K562 (cell line): ENCODE results near the gene KRTAP29-1. TPM values are rescaled to one million over a fixed set of nuclear protein-coding genes. Genes with fewer than 3 reads are reported as not detected.

Experiments used
- ATAC-seq: fragments of 200-7000 bp; cut with Tn5 transposase; 3 replicates; pipeline ENCODE4 v1.9.1; 2020; ENCODE audit warnings: moderate library complexity
- BruUV-seq: library from RNA; stranded (reverse); fragments of 400-500 nt; replicated peaks from 2 replicates; lab custom pipeline; 2021; lab: Mats Ljungman, UMichigan
- CTCF ChIA-PET: fragments of 300-600 bp; formaldehyde crosslinking; extraction: SDS; loops from one replicate; lab custom pipeline; 2021; ENCODE audit warnings: low intra/inter-chr PET ratio; lab: Yijun Ruan, JAX
- POLR2A ChIA-PET: fragments of 300-600, 350-650 bp; sonication (Branson Sonifier 250); formaldehyde crosslinking; extraction: SDS; loops from one replicate; lab custom pipeline; 2021; ENCODE audit warnings: antibody characterized with exemption, inconsistent platforms; lab: Yijun Ruan, JAX
- DNase-seq, 4 experiments: peaks; one replicate each; pipeline versions ENCODE4 v3.0.0 to v3.0.0-alpha.2; 2011 to 2018; ENCODE audit warnings: low spot score in 3 of 4, mixed read lengths in 3 of 4; ENCODE audit errors: extremely low read depth in 1 of 4
- FAIRE-seq: peaks from 2 replicates; lab custom pipeline; 2011; peaks lifted over from hg19 to GRCh38; lab: Jason Lieb, UNC
- H2AFZ ChIP-seq: 2 replicates; pipeline ENCODE4 v1.6.0; 2011; ENCODE audit warnings: low read depth, low read length, control low read depth, inconsistent platforms
- H3K27ac ChIP-seq: fragments of 200-600 bp; 3 replicates; pipeline ENCODE4 v1.8.0; 2011; ENCODE audit warnings: low read depth, mild to moderate bottlenecking, control low read depth, inconsistent platforms, low read length, moderate library complexity, mixed read lengths; ENCODE audit errors: extremely low read depth
- H3K27me3 ChIP-seq, 2 experiments: fragments of 300-600 bp in 1 of 2; 2 replicates in 1 of 2; 3 replicates in 1 of 2; pipeline versions ENCODE4 v1.6.0 to v1.8.0; 2011; ENCODE audit warnings: inconsistent platforms in 2 of 2, low read length in 2 of 2, mild to moderate bottlenecking in 1 of 2, mixed read lengths in 1 of 2, moderate library complexity in 1 of 2; ENCODE audit not compliant: control insufficient read depth in 2 of 2, insufficient read depth in 2 of 2
- H3K36me3 ChIP-seq: fragments of 300-600 bp; 3 replicates; pipeline ENCODE4 v1.8.0; 2011; ENCODE audit warnings: mild to moderate bottlenecking, low read length, inconsistent platforms; ENCODE audit not compliant: control insufficient read depth, insufficient read depth
- H3K4me1 ChIP-seq, 2 experiments: fragments of 200-600 bp in 1 of 2; replicated peaks in 1 of 2; 2 replicates in 1 of 2; 3 replicates in 1 of 2; pipeline versions ENCODE4 v1.5.1 to v1.8.0; 2011; ENCODE audit warnings: inconsistent platforms in 2 of 2, low read length in 2 of 2, mild to moderate bottlenecking in 1 of 2, mixed read lengths in 1 of 2, moderate library complexity in 1 of 2; ENCODE audit not compliant: control insufficient read depth in 2 of 2, insufficient read depth in 2 of 2
- H3K4me2 ChIP-seq: 2 replicates; pipeline ENCODE4 v1.6.1; 2011; ENCODE audit warnings: low read length, control low read depth, inconsistent platforms, mixed read lengths; ENCODE audit not compliant: insufficient read depth
- H3K4me3 ChIP-seq: fragments of 200-600 bp; sonication (generic), shearing (Covaris generic); 2 replicates; pipeline ENCODE4 v1.5.1; 2016; ENCODE audit warnings: control low read depth, inconsistent platforms
- H3K79me2 ChIP-seq: fragments of 200-600 bp; 3 replicates; pipeline ENCODE4 v1.8.0; 2011; ENCODE audit warnings: low read length, inconsistent platforms; ENCODE audit not compliant: control insufficient read depth, insufficient read depth
- H3K9ac ChIP-seq, 2 experiments: 2 replicates each; pipeline versions ENCODE4 v1.6.0 to v1.6.1; 2011; ENCODE audit warnings: low read depth in 2 of 2, low read length in 2 of 2, control low read depth in 1 of 2, inconsistent platforms in 1 of 2, mild to moderate bottlenecking in 1 of 2, mixed read lengths in 1 of 2; ENCODE audit not compliant: insufficient read depth in 1 of 2
- H3K9me1 ChIP-seq: one replicate; pipeline ENCODE4 v1.6.0; 2011; ENCODE audit warnings: inconsistent platforms, mild to moderate bottlenecking, low read length, moderate library complexity; ENCODE audit not compliant: control insufficient read depth, insufficient read depth
- H3K9me3 ChIP-seq: replicated peaks from 2 replicates; pipeline ENCODE4 v1.5.1; 2011; ENCODE audit warnings: low read depth, low read length, inconsistent platforms; ENCODE audit not compliant: control insufficient read depth, insufficient read depth
- H4K20me1 ChIP-seq: replicated peaks from 2 replicates; pipeline ENCODE4 v1.6.1; 2011; ENCODE audit warnings: low read length, inconsistent platforms, mixed read lengths; ENCODE audit not compliant: control insufficient read depth, insufficient read depth
- ATF7 ChIP-seq: fragments of 450-650 bp; IDR thresholded peaks from 2 replicates; pipeline ENCODE4 v1.7.1; 2014; ENCODE audit warnings: mild to moderate bottlenecking, moderate library complexity
- BCOR ChIP-seq: fragments of 450-650 bp; IDR thresholded peaks from 2 replicates; pipeline ENCODE4 v1.6.1; 2016
- ELF2 ChIP-seq: fragments of 250-450 bp; sonication (Bioruptor Pico); IDR thresholded peaks from 2 replicates; pipeline ENCODE4 v1.5.0; 2021; ENCODE audit warnings: mild to moderate bottlenecking
- ETV6 ChIP-seq, 3 experiments: fragments of 150-350 bp in 1 of 3; sonication (generic) in 1 of 3; formaldehyde crosslinking in 1 of 3; IDR thresholded peaks; 2 replicates each; pipeline versions ENCODE4 v1.6.1 to v1.8.0; 2014 to 2022; ENCODE audit warnings: borderline replicate concordance in 2 of 3, low read depth in 2 of 3, antibody characterized with exemption in 1 of 3, low read length in 1 of 3, mild to moderate bottlenecking in 1 of 3, missing genetic modification reagents in 1 of 3
- FOS ChIP-seq: IDR thresholded peaks from 3 replicates; pipeline ENCODE4 v1.6.1; 2011; ENCODE audit not compliant: insufficient read length; ENCODE audit errors: extremely low read depth
- MTA2 ChIP-seq: fragments of 450-650 bp; IDR thresholded peaks from 2 replicates; pipeline ENCODE4 v1.6.1; 2016; ENCODE audit warnings: low read depth
- PTBP1 ChIP-seq: fragments of 200-400 bp; formaldehyde crosslinking; IDR thresholded peaks from 2 replicates; pipeline ENCODE4 v1.6.1; 2017; ENCODE audit warnings: low read depth, low read length
- SREBF2 ChIP-seq: sonication (generic); formaldehyde crosslinking; IDR thresholded peaks from 2 replicates; pipeline ENCODE4 v1.4.0; 2020; ENCODE audit warnings: mild to moderate bottlenecking, missing genetic modification reagents
- SRSF1 ChIP-seq: fragments of 200-400 bp; formaldehyde crosslinking; IDR thresholded peaks from 2 replicates; pipeline ENCODE4 v1.6.1; 2017; ENCODE audit warnings: mild to moderate bottlenecking, low read depth, low read length, moderate library complexity
- STAT5A ChIP-seq: IDR thresholded peaks from 2 replicates; pipeline ENCODE4 v1.6.1; 2012; ENCODE audit warnings: low read length, inconsistent platforms, borderline replicate concordance
- ZBTB8A ChIP-seq: fragments of 450-650 bp; IDR thresholded peaks from 2 replicates; pipeline ENCODE4 v1.6.1; 2018; ENCODE audit warnings: mild to moderate bottlenecking, moderate library complexity; ENCODE audit not compliant: partially characterized antibody
- ZNF316 ChIP-seq: fragments of 450-650 bp; IDR thresholded peaks from 2 replicates; pipeline ENCODE4 v1.6.1; 2016
- ZNF707 ChIP-seq: fragments of 250-450 bp; sonication (Bioruptor Pico); conservative IDR thresholded peaks from 2 replicates; pipeline ENCODE4 v1.8.0; 2022; ENCODE audit warnings: inconsistent platforms, mild to moderate bottlenecking, moderate library complexity
- ZNF778 ChIP-seq: fragments of 450-650 bp; formaldehyde crosslinking; IDR thresholded peaks from 2 replicates; pipeline ENCODE4 v1.4.0; 2020; ENCODE audit warnings: mild to moderate bottlenecking, moderate library complexity
- ZNF780A ChIP-seq: fragments of 250-450 bp; sonication (Bioruptor Pico); IDR thresholded peaks from 2 replicates; pipeline ENCODE4 v1.5.0; 2021; ENCODE audit warnings: mild to moderate bottlenecking
- ZNF785 ChIP-seq: fragments of 250-450 bp; sonication (Bioruptor Pico); IDR thresholded peaks from 2 replicates; pipeline ENCODE4 v1.4.0; 2020; ENCODE audit warnings: mild to moderate bottlenecking
- WGBS: fragments of 100-300 bp; shearing (Covaris generic); methylation state at CpG from one replicate; pipeline ENCODE4 v1.1.6; 2016; ENCODE audit warnings: low coverage, mixed read lengths; ENCODE audit not compliant: insufficient coverage; ENCODE audit errors: missing lambda C conversion rate; 5-methylcytosine and 5-hydroxymethylcytosine counted together
- in situ Hi-C: fragments of 300-500 bp; cut with MboI; formaldehyde crosslinking; loops from 4 replicates; pipeline ENCODE4 v1.15.0; 2018; ENCODE audit warnings: inconsistent platforms, mixed read lengths
- intact Hi-C: fragments of 100-400 bp; cut with micrococcal nuclease; formaldehyde crosslinking; loops from 2 replicates; pipeline ENCODE4 v1.14.2; 2022
- polyA plus RNA-seq, 8 experiments: library from polyadenylated mRNA; depleted of rRNA in 4 of 8; stranded (reverse) in 5 of 8; unstranded in 3 of 8; fragments of >200 nt; fragmentation: Nextera tagmentation in 2 of 8; fragmentation: Illumina TruSeq in 1 of 8; extraction: Ambion mirVana in 2 of 8; extraction: Trizol in 1 of 8; gene quantifications; 2 replicates each; pipeline versions ENCODE4 v1.2.1 to v1.2.3, GENCODE V29; 2011 to 2014; ENCODE audit warnings: inconsistent platforms in 1 of 8, missing spikeins in 1 of 8
- total RNA-seq, 7 experiments: library from RNA; depleted of rRNA in 6 of 7; stranded (reverse); fragments of >200 nt in 6 of 7; fragmentation: Illumina TruSeq in 2 of 7; extraction: Trizol in 2 of 7; gene quantifications; 2 replicates each; pipeline versions ENCODE4 v1.2.1 to v1.2.3, GENCODE V29; 2011 to 2021; ENCODE audit warnings: low replicate concordance in 1 of 7
- TF ChIP-seq, protein P1 (sequence below): sonication (generic); formaldehyde crosslinking; IDR thresholded peaks from 2 replicates; pipeline ENCODE4 v1.9.0; 2022; ENCODE audit warnings: mild to moderate bottlenecking, missing genetic modification reagents
- TF ChIP-seq, protein P2 (sequence below): sonication (generic); formaldehyde crosslinking; IDR thresholded peaks from 2 replicates; pipeline ENCODE4 v1.8.1; 2023; ENCODE audit warnings: mild to moderate bottlenecking, missing genetic modification reagents, moderate library complexity

KRTAP29-1 gene
- total and polyA plus RNA-seq, 9 of the 15 experiments (the other 6 are each of a cell fraction or from before 2014, with no cell fraction given), result not detected

DNA sequence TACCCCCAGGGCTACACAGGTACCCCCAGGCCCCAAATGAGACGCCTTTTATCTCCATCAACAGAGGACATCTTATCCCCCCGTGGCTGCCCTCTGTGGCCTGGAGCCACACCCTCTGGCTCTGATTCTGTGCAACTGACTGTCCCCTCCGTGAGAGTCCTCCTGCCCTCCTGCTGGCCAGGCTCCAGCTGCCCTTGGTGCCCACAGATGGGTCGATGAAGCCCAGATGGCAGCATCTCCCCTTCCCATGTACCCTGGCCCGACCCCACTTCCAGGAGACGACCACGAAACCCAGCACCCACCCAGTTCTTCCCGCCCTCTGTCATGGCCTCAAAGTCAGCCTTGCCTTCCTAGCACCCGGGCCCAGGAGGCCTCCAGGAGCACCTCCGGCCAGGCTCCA is 22.5 kb upstream of the KRTAP29-1 start:
- FAIRE-seq (no peak), ATAC-seq (no peak), DNase-seq (no peak)
- 0% methylated on average over 9 of the region's 10 CpGs for WGBS
- Histone ChIP-seq H3K27ac (no peak overlapping the region), H3K36me3 (no peaks in the 10 kb centered on the region), H3K9me1 (no peaks in the 10 kb centered on the region), H3K79me2 (no peaks in the 10 kb centered on the region), H3K9me3 (no peaks in the 10 kb centered on the region), H3K4me1 (no peaks in the 10 kb centered on the region), H4K20me1 (no peaks in the 10 kb centered on the region; the same call in 1 of the 2 replicates), H3K4me3 (no peak overlapping the region), H3K27me3 (no peaks in the 10 kb centered on the region; a peak in 1 of 5 replicates), H3K9ac (no peak overlapping the region), H2AFZ (no peak overlapping the region), H3K4me2 (no peak overlapping the region)
- intact Hi-C loops, result loop anchor here (5.0 kb wide), 1 partner anchor 418 kb away; no protein-coding TSS in a partner anchor
- in situ Hi-C loops, result no loop called here
- no TSS peak for BruUV-seq
- no peak for TF ChIP-seq SREBF2 (CRISPR knock-in tag)
- TF ChIP-seq BCOR, result no peak
- no peak for TF ChIP-seq ZNF316
- TF ChIP-seq ELF2 (CRISPR knock-in tag), result no peak
- no peak for TF ChIP-seq ZNF778
- TF ChIP-seq PTBP1, result no peak
- TF ChIP-seq ATF7, result no peak
- TF ChIP-seq ZNF707, result no peak
- TF ChIP-seq MTA2, result no peak
- TF ChIP-seq ETV6 (IDR thresholded peaks at IDR 0.05; ENCODE audit: borderline replicate concordance in 1 of 2, low read depth in 2 of 2, low read length in 1 of 2), result no peak
- no peak for TF ChIP-seq ETV6 (CRISPR knock-in tag; IDR thresholded peaks at IDR 0.05; ENCODE audit: borderline replicate concordance)
- no peak for TF ChIP-seq ZNF785 (CRISPR knock-in tag)
- TF ChIP-seq SRSF1, result no peak
- no peak for TF ChIP-seq ZNF780A (CRISPR knock-in tag)
- TF ChIP-seq, protein P1, sequence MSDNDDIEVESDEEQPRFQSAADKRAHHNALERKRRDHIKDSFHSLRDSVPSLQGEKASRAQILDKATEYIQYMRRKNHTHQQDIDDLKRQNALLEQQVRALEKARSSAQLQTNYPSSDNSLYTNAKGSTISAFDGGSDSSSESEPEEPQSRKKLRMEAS (CRISPR knock-in tag), result no peak
- no peak for TF ChIP-seq ZBTB8A
- no peak for TF ChIP-seq FOS
- TF ChIP-seq, protein P2, sequence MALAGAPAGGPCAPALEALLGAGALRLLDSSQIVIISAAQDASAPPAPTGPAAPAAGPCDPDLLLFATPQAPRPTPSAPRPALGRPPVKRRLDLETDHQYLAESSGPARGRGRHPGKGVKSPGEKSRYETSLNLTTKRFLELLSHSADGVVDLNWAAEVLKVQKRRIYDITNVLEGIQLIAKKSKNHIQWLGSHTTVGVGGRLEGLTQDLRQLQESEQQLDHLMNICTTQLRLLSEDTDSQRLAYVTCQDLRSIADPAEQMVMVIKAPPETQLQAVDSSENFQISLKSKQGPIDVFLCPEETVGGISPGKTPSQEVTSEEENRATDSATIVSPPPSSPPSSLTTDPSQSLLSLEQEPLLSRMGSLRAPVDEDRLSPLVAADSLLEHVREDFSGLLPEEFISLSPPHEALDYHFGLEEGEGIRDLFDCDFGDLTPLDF, result no peak
- no peak for TF ChIP-seq STAT5A
- ChIA-PET POLR2A (no interaction called here), CTCF (no interaction called here)
